HepG2 (cell line): Measurements from ENCODE around the gene SRPK3. TPM values are rescaled to one million over a fixed set of nuclear protein-coding genes. Genes with fewer than 3 reads are reported as not detected.
A peak's percentile ranks its signal among the peaks of the same experiment; 100 is the strongest.

Experiments
- ZNF337 ChIP-seq: sonication (generic); formaldehyde crosslinking; IDR thresholded peaks from 2 replicates; pipeline ENCODE4 v1.5.1; 2020; ENCODE audit warnings: missing genetic modification reagents, low read depth, mild to moderate bottlenecking, borderline replicate concordance
- polyA plus RNA-seq, 8 experiments: library from polyadenylated mRNA; depleted of rRNA in 3 of 8; stranded (reverse) in 7 of 8; unstranded in 1 of 8; fragments of >200 nt; fragmentation: Illumina TruSeq in 4 of 8; extraction: Trizol in 4 of 8; gene quantifications; 2 replicates each; pipeline versions ENCODE4 v1.2.1 to v1.2.3, GENCODE V29; 2011 to 2016; ENCODE audit warnings: low read depth in 4 of 8, missing spikeins in 1 of 8, mixed read lengths in 1 of 8; ENCODE audit not compliant: insufficient read depth in 1 of 8
- total RNA-seq, 5 experiments: library from RNA; depleted of rRNA; stranded (reverse); fragments of >200 nt; fragmentation: Illumina TruSeq; extraction: Trizol; gene quantifications; 2 replicates each; pipeline ENCODE4 v1.2.3, GENCODE V29; 2016; ENCODE audit warnings: low read depth in 1 of 5
- TF ChIP-seq, protein P1 (sequence below): sonication (generic); formaldehyde crosslinking; IDR thresholded peaks from 2 replicates; pipeline ENCODE4 v1.4.0; 2020; ENCODE audit warnings: missing genetic modification reagents
- TF ChIP-seq, protein P2 (sequence below): sonication (generic); formaldehyde crosslinking; IDR thresholded peaks from 2 replicates; pipeline ENCODE4 v1.4.0; 2020; ENCODE audit warnings: mild to moderate bottlenecking, missing genetic modification reagents
- TF ChIP-seq, protein P3 (sequence below): sonication (generic); formaldehyde crosslinking; IDR thresholded peaks from 2 replicates; pipeline ENCODE4 v1.8.1; 2023; ENCODE audit warnings: mild to moderate bottlenecking, missing genetic modification reagents

Gene SRPK3
- total and polyA plus RNA-seq, 2 of the 13 experiments (the other 11 are each of a cell fraction or from before 2014, with no cell fraction given), result 0.22 to 0.30 TPM

DNA sequence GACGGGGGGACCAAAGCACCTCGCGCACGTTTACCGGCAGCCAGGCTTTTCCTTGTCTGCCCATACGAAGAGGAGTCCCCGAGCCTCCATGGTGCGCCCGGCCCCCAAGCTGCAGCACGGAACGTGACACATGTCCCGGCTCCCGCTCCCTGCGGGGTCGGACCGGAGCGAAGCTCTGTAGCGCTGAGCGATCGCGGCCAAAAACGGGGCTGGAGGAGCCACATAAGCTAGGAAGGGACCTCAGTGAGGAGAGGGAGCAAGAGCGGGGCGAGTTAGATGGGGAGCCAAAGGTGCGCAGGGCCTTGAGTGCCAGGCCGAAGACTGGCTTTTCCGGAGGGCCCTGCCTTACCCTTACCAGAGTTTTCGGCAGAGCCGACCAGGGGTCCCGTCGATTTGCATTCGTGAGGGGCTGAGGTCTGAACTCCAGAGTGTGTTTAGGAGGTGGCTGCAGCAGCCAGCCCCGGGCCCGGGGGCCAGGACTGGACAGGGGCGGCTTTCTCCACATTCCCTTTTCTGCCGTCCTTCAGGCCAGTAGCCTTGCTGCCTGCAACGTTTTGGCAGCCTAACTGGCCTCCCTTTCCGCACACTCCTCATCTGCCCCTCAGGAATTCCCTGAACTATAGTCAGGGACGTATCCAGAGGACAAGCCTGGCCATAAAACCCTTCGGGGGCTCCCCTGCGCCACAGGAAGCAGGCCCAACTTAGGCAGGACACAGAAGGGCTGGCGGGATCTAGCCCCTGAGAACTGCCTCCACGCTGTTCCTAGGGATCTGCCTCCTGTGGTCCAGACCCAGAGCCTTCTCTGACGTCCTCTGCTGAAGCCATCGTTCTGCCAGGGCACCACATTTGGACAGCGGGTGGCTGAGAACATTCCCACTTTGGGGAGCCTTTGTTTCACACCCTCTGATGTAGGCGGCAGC lies 14.3 kb downstream of the SRPK3 start (continued):
- TF ChIP-seq, protein P1, sequence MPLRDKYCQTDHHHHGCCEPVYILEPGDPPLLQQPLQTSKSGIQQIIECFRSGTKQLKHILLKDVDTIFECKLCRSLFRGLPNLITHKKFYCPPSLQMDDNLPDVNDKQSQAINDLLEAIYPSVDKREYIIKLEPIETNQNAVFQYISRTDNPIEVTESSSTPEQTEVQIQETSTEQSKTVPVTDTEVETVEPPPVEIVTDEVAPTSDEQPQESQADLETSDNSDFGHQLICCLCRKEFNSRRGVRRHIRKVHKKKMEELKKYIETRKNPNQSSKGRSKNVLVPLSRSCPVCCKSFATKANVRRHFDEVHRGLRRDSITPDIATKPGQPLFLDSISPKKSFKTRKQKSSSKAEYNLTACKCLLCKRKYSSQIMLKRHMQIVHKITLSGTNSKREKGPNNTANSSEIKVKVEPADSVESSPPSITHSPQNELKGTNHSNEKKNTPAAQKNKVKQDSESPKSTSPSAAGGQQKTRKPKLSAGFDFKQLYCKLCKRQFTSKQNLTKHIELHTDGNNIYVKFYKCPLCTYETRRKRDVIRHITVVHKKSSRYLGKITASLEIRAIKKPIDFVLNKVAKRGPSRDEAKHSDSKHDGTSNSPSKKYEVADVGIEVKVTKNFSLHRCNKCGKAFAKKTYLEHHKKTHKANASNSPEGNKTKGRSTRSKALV, result 0 out of 2 replicates have a peak, but pooled peaks have one; percentile 8
- TF ChIP-seq, protein P2, sequence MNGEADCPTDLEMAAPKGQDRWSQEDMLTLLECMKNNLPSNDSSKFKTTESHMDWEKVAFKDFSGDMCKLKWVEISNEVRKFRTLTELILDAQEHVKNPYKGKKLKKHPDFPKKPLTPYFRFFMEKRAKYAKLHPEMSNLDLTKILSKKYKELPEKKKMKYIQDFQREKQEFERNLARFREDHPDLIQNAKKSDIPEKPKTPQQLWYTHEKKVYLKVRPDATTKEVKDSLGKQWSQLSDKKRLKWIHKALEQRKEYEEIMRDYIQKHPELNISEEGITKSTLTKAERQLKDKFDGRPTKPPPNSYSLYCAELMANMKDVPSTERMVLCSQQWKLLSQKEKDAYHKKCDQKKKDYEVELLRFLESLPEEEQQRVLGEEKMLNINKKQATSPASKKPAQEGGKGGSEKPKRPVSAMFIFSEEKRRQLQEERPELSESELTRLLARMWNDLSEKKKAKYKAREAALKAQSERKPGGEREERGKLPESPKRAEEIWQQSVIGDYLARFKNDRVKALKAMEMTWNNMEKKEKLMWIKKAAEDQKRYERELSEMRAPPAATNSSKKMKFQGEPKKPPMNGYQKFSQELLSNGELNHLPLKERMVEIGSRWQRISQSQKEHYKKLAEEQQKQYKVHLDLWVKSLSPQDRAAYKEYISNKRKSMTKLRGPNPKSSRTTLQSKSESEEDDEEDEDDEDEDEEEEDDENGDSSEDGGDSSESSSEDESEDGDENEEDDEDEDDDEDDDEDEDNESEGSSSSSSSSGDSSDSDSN (CRISPR knock-in tag), result peak; percentile 27; the same call in 1 of the 2 replicates
- no peak for TF ChIP-seq ZNF337 (CRISPR knock-in tag)
- TF ChIP-seq, protein P3, sequence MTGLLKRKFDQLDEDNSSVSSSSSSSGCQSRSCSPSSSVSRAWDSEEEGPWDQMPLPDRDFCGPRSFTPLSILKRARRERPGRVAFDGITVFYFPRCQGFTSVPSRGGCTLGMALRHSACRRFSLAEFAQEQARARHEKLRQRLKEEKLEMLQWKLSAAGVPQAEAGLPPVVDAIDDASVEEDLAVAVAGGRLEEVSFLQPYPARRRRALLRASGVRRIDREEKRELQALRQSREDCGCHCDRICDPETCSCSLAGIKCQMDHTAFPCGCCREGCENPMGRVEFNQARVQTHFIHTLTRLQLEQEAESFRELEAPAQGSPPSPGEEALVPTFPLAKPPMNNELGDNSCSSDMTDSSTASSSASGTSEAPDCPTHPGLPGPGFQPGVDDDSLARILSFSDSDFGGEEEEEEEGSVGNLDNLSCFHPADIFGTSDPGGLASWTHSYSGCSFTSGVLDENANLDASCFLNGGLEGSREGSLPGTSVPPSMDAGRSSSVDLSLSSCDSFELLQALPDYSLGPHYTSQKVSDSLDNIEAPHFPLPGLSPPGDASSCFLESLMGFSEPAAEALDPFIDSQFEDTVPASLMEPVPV (CRISPR knock-in tag), result 0 out of 2 replicates have a peak, but pooled peaks have one; percentile 61
